Measurements from ENCODE around the gene GLIS1.
"Not testable (repeated sequence)": the region's sequence is repeated elsewhere in the genome, so short reads cannot be mapped to it uniquely, and the experiment has no call there.

The GLIS1 gene

GRCh38 chr1:53560581-53561502 is 178.1 kb downstream of the GLIS1 start:
- Mint-ChIP-seq H3K36me3 (ENCODE audit: low read depth) (no peaks in the 10 kb centered on the region), H3K9me3 (no peaks in the 10 kb centered on the region), H3K4me1 (ENCODE audit: low read depth) (peaks cover 17% of the 10 kb centered on the region), H3K27me3 (ENCODE audit: low read depth) (peaks cover 32% of the 10 kb centered on the region), H3K27ac (no peak overlapping the region), H3K4me3 (no peak overlapping the region)
- no peak for DNase-seq (ENCODE audit: low spot score)

- Mint-ChIP-seq H3K4me1 (ENCODE audit: low read depth) (peaks cover 17% of the 10 kb centered on the region), H3K9me3 (no peaks in the 10 kb centered on the region), H3K4me3 (no peak overlapping the region), H3K36me3 (ENCODE audit: low read depth) (no peaks in the 10 kb centered on the region), H3K27me3 (ENCODE audit: low read depth) (peaks cover 25% of the 10 kb centered on the region), H3K27ac (no peak overlapping the region)
- DNase-seq (ENCODE audit: low spot score) = no peak
Observed at GRCh38 chr1:53559854-53560580, 178.9 kb downstream of the GLIS1 start.

GRCh38 chr1:53559391-53559815 is 179.6 kb downstream of the GLIS1 start:
- peaks cover 17% of the 10 kb centered on the region for H3K4me1 Mint-ChIP-seq (ENCODE audit: low read depth)

GRCh38 chr1:53558739-53559315 is 180.1 kb downstream of the GLIS1 start:
- Mint-ChIP-seq H3K4me1 (ENCODE audit: low read depth) (peaks cover 17% of the 10 kb centered on the region), H3K9me3 (no peaks in the 10 kb centered on the region), H3K27me3 (ENCODE audit: low read depth) (peaks cover 16% of the 10 kb centered on the region), H3K27ac (no peak overlapping the region), H3K36me3 (ENCODE audit: low read depth) (no peaks in the 10 kb centered on the region), H3K4me3 (no peak overlapping the region)
- DNase-seq (ENCODE audit: low spot score) = no peak

More at GRCh38 chr1:53559391-53559815, 179.6 kb downstream of the GLIS1 start:
- peaks cover 22% of the 10 kb centered on the region for H3K27me3 Mint-ChIP-seq (ENCODE audit: low read depth)
- no peaks in the 10 kb centered on the region for H3K36me3 Mint-ChIP-seq (ENCODE audit: low read depth)
- no peak for DNase-seq (ENCODE audit: low spot score)
- no peak overlapping the region for H3K27ac Mint-ChIP-seq
- no peaks in the 10 kb centered on the region for H3K9me3 Mint-ChIP-seq
- H3K4me3 Mint-ChIP-seq = no peak overlapping the region

- peaks cover 10% of the 10 kb centered on the region for H3K27me3 Mint-ChIP-seq (ENCODE audit: low read depth)
- DNase-seq (ENCODE audit: low spot score) = no peak
- no peaks in the 10 kb centered on the region for H3K9me3 Mint-ChIP-seq
- no peak overlapping the region for H3K27ac Mint-ChIP-seq
- H3K4me3 Mint-ChIP-seq = no peak overlapping the region
- H3K4me1 Mint-ChIP-seq (ENCODE audit: low read depth) = peaks cover 14% of the 10 kb centered on the region
- no peaks in the 10 kb centered on the region for H3K36me3 Mint-ChIP-seq (ENCODE audit: low read depth)
Observed at GRCh38 chr1:53557830-53558738, 180.9 kb downstream of the GLIS1 start.

GRCh38 chr1:53557369-53557768 is 181.6 kb downstream of the GLIS1 start:
- H3K4me1 Mint-ChIP-seq (ENCODE audit: low read depth) = peaks cover 7% of the 10 kb centered on the region
- no peak overlapping the region for H3K27ac Mint-ChIP-seq
- no peaks in the 10 kb centered on the region for H3K9me3 Mint-ChIP-seq
- no peak overlapping the region for H3K4me3 Mint-ChIP-seq
- no peak for DNase-seq (ENCODE audit: low spot score)
- H3K27me3 Mint-ChIP-seq (ENCODE audit: low read depth) = peaks cover 4% of the 10 kb centered on the region
- no peaks in the 10 kb centered on the region for H3K36me3 Mint-ChIP-seq (ENCODE audit: low read depth)

- H3K27me3 Mint-ChIP-seq (ENCODE audit: low read depth) = no peaks in the 10 kb centered on the region
- H3K27ac Mint-ChIP-seq = no peak overlapping the region
- no peak for DNase-seq (ENCODE audit: low spot score)
- H3K4me3 Mint-ChIP-seq = no peak overlapping the region
- no peaks in the 10 kb centered on the region for H3K9me3 Mint-ChIP-seq
- H3K4me1 Mint-ChIP-seq (ENCODE audit: low read depth) = peaks cover under 1% of the 10 kb centered on the region
- no peaks in the 10 kb centered on the region for H3K36me3 Mint-ChIP-seq (ENCODE audit: low read depth)
Observed at GRCh38 chr1:53556657-53557227, 182.2 kb downstream of the GLIS1 start.

GRCh38 chr1:53555620-53556326 is 183.2 kb downstream of the GLIS1 start:
- not testable (repeated sequence) for H3K27ac Mint-ChIP-seq; H3K27me3 Mint-ChIP-seq (ENCODE audit: low read depth); H3K4me3 Mint-ChIP-seq; H3K9me3 Mint-ChIP-seq; DNase-seq (ENCODE audit: low spot score); H3K36me3 Mint-ChIP-seq (ENCODE audit: low read depth); H3K4me1 Mint-ChIP-seq (ENCODE audit: low read depth)

- Mint-ChIP-seq H3K27me3 (ENCODE audit: low read depth) (no peaks in the 10 kb centered on the region), H3K36me3 (ENCODE audit: low read depth) (no peaks in the 10 kb centered on the region), H3K9me3 (no peaks in the 10 kb centered on the region), H3K27ac (no peak overlapping the region), H3K4me1 (ENCODE audit: low read depth) (no peaks in the 10 kb centered on the region), H3K4me3 (no peak overlapping the region)
- DNase-seq (ENCODE audit: low spot score) = no peak
Observed at GRCh38 chr1:53554592-53555305, 184.2 kb downstream of the GLIS1 start.

GRCh38 chr1:53553734-53554509 is 185.0 kb downstream of the GLIS1 start:
- no peaks in the 10 kb centered on the region for H3K36me3 Mint-ChIP-seq (ENCODE audit: low read depth)
- no peak overlapping the region for H3K4me3 Mint-ChIP-seq
- H3K27ac Mint-ChIP-seq = no peak overlapping the region
- no peaks in the 10 kb centered on the region for H3K4me1 Mint-ChIP-seq (ENCODE audit: low read depth)
- no peak for DNase-seq (ENCODE audit: low spot score)
- H3K9me3 Mint-ChIP-seq = no peaks in the 10 kb centered on the region
- H3K27me3 Mint-ChIP-seq (ENCODE audit: low read depth) = no peaks in the 10 kb centered on the region

- Mint-ChIP-seq H3K4me3 (no peak overlapping the region), H3K4me1 (ENCODE audit: low read depth) (no peaks in the 10 kb centered on the region), H3K27ac (no peak overlapping the region), H3K36me3 (ENCODE audit: low read depth) (no peaks in the 10 kb centered on the region), H3K27me3 (ENCODE audit: low read depth) (no peaks in the 10 kb centered on the region), H3K9me3 (no peaks in the 10 kb centered on the region)
- no peak for DNase-seq (ENCODE audit: low spot score)
Observed at GRCh38 chr1:53552981-53553733, 185.8 kb downstream of the GLIS1 start.

All from T-helper 2 cell treated with Interferon-gamma antibody and Interleukin-4, amounts not matched to agents 5 μg/mL and 100 μg/mL, for 36 hours (primary cell).